Fibroblast of upper back skin (primary cell): ENCODE measurements around the gene MOB3B.

ENCODE experiments used
- DNase-seq: peaks from one replicate; pipeline ENCODE4 v3.0.0-alpha.2; 2013

Gene MOB3B

DNA sequence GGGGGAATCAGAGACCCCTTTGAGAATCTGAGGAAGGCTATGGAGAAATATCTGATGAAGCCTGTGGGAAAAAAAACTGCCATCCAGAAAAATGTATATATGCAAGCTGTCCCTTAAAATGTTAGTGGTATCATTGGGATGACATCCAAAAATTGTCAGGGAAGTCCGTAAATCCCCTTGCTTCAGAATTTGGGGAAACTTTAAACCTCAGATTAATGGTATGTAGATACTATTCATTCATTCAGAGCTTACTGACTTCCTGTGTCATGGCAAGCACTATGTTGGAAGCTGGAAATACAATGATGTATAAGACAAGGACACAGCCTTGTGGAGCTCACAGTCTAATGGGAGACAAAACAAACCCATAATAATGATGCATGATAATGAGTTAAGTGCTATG lies 10.9 kb upstream of the MOB3B start:
- DNase-seq: peak; percentile 11

DNA sequence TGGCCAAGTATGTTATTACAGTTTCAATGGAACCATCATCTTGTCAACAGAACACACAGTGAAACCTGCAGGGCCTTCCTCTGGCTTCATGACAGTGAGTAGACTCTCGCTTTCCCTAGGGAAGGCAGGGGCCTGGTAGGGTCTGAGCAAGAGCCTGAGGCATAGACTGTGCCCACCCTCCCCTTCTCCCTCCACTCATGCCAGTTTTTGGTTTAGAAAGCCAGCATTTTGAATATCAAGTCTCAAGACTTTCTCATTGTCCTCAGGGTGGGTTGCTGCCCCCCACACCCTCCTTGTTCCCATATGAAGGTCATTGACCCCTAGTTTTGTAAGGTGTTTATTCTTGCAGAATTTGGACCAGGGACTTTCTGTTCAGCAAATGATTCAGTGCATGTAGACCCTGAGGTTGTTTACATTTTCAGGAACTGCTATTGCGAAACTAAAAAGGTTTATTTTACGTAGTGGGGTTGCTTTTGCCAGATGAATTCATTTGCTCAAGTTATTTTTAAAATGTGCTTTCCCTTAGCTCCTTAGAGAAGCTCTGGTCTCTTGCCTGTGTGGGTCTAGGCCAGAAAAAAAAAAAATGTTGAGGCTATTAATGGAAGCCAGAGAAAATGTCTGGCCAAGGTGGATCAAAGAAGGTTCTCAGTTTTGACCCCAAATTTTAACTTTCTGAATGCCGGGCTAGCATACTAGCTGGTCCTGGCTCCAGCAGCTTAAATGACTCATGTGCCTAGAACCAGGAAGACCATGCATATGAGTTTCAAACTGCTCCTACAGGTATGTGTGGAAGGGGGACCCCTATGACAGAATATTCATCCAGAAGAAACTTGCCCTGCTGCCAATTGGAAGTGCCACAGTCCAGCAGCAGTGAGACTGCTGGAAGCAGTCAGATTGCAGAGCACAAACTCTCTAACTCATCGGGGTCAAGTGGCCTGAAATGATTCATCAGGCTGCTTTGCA lies 10.1 kb upstream of the MOB3B start:
- DNase-seq: peak; percentile 42

DNA sequence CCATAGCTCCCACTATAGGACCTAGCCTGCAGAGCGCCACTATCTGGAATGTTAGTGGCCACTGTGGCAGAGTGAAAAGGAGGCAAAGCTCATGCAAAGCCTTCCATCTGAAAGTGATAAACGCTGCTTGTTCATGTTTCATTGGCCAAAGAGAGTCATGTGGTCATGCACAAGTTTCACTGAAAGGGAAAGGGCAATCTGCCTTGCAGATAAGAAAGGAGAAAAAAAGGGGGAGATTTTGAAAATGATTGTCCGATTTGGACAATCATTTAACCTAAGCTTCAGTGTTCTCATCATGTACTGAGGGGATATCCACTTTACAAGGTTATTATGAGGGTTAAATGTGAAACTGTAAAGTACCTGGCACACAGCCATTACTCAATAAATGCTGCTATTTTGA lies 9.0 kb upstream of the MOB3B start:
- DNase-seq: no peak

DNA sequence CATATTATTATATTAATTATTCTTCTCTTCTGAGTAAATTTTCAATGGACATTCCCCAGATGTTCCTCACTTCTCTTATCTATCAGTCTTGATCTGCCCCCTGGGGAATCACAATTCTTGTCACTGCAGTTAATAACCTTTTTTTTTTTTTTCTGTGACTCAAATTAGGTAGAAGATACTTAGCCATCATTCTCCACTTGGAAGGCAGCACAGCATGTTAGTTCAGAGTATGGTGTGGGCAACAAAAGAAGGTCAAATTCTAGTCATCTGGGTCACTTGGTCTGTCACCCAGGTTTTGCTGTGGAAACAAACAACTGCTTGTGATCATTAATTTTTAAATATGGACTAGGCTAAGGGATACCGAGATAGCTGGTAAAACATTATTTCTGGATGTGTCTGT lies 8.1 kb upstream of the MOB3B start:
- DNase-seq: no peak

DNA sequence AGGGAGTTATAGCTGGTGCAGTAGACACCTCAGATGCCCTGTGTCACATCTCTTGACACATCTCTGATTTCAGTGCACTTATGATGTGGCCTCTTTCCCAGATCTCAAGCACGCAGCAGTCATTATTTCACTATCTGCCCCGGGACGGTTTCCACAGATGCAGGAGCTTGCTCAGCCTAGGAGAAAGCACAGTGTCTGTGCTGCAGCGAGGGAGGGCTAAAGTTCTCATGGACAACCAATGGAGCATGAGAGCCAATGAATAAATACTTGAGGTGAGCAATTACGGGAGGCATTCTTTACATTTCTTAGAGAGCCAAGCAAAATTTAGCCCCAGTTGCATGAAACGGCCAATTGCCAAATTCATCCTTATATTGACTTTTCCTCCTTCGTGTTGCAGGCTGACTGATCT lies 7.4 kb upstream of the MOB3B start:
- peak; percentile 14 for DNase-seq

DNA sequence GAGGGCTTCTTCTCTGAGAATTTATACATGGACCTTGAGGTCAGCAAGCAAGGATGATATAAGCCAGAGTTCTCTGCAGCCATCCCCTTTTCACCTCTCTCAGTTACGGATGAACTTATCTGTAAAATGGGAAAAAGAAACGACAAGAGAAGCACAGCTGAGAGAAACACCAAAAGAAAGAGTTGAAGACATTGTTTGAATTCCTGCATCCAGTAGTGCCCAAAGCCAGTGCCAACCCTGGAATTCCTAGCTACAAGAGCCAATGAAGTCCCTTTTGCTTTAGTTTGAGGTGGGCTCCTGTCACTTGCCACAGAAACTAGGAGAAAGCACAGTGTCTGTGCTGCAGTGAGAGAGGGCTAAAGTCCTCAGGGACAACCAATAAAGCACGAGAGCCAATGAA lies 6.6 kb upstream of the MOB3B start:
- no peak for DNase-seq

DNA sequence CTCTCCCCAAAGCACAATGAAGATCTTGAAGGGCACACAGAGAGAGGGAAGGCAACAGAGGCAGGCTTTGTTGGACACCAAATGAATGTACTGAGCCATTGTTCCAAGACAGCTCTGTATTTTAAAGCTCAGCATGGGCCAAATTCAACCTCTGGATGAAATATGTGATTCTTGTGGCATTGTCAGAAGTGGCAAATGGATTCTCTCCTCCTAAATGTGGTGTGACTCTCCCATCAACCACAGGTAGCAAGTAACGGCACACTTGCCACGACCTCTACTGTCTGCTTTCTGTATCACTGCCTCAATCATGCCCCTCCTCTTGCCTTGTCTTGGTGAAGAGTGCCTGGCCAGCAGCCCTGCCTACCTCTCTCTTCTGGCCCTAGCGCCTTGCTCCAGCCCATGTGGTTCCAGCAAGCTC lies 6.1 kb upstream of the MOB3B start:
- DNase-seq: no peak

DNA sequence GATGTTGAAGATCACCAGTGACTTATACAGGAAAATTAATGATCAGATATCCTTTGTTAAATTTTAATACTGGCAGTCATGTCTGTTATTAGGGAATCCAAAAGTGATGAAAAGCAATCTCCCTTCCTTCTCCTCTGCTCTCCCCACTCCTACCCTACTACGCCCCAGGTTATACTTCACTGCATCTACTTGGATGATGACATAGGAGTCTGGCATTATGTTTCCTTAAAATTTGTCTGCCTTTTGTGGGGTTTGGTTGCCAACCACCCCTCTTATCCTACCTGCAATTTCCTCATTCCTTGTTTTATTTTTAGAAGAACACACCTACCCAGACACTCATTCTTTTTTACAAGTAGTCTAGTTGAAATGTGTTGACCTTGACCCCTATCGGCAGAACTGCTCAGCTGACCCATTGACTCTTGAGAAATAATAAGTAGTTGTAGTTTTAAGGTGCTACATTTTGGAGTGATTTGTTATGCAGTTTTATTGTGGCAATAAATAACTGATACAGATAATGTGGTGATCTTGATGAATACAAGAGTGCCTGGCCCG lies 5.1 kb upstream of the MOB3B start:
- DNase-seq: no peak

DNA sequence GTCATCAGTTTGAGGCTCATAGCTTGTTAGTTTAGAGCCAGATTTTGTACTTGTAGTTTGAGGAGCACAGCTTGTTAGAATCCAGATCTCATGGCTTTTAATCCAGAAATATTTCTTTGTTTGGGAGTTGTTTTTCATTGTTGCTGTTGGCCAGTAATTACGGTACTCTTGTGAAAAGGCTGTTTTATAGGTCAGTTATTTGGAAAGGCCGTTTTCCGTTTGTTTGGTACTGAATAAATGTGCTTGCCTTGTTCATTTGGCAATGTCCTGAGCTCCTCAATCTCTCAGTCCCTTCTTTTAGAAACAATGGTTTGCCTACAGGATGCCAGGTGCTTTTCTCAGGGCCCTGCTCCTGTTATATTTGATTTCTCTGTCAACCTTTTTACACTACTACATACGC lies 4.5 kb upstream of the MOB3B start:
- no peak for DNase-seq

DNA sequence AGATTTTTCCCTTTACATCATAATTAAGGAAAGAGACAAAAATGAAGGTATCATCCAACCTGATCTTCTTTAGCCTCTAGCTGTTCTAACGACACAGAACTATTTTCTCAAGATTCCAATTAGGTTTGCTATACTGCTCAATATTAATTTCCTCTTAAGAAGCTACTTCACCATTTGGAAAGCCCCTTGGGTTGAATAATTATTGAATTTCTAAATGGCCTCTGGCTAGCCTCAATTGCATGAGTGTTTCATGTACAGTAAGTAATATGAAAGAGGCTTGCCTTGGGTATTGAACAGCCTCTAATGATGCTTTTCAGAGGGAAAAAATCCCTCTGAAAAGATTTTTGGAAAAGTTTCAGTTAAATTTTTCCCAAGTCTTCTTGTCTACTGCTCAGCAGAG lies 3.7 kb upstream of the MOB3B start:
- DNase-seq: no peak

DNA sequence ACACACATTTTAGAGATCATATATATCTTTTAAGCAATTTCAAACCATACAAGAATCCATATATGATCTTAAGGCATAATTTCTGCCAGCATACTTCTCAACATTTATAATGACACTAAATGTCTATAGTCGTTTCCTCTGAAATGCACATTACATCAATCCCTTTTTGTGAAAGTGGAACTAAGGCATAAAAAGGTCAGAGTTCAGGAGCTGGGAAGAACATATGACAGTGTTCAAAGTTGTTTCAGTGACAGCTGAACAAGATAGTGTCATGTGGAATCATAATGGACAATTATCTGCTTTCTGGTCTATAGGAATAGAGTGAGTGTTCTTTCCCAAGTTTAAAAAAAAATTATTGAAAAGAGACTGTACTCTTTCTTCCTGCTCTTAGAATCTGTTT lies 2.4 kb upstream of the MOB3B start:
- DNase-seq: no peak

DNA sequence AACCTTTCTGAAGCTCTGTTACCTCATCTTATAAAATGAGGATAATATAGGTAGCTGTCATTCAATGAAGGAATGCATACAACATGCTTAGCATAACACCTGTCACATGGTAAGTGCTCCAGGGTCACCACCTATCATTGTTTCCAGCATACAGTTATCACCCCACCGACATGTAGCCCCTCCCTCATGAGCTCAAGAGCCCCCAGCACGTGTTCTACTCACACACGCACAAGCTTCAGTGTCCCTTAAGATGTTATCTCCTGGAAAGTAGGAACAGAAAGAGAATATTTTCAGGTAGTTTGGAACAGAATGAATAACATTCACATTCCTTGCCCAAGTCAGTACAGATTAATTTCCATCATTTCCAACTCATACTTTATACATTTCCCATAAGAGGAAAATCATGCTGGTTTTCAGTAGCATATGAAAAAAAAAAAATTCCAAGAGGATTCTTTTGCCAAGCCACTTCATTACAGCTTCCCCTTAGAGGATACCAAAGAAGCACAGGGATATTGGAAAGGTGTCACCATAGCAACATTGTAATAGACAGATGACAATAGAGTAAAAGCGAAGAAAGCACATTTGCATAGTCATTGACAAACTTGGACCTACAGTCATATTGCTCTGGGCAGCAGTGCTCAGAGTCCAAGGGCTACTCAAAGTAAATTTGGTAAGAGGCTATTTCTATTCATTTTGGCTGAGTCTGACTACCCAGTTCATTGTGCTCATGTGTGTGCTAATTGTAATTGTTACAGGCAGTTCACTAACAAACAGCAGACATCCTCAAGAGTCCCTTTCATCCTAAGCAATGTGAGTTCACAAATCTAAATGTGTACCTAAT lies 1.5 kb upstream of the MOB3B start:
- no peak for DNase-seq

DNA sequence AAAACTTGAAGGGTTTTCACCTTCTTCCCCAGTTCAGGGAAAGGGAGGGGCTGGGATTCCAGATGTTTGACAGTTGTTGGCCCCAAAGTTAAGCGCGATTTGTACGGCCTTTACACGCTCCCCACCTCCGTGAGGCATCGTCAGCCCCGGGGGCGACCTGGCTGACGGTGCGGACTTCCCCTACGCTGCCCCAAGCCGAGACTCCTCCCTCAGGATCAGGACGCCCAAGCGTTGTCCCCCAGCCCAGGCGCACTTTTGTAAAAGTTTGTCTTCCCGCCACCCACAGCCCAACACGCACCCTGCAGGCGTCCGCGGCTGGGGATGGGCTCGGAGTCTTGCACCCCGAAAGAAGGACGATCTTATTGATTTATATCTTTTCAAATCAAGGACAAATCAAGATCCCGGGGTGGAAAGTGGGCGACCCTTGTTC lies 713 bp downstream of the MOB3B start:
- no peak for DNase-seq

DNA sequence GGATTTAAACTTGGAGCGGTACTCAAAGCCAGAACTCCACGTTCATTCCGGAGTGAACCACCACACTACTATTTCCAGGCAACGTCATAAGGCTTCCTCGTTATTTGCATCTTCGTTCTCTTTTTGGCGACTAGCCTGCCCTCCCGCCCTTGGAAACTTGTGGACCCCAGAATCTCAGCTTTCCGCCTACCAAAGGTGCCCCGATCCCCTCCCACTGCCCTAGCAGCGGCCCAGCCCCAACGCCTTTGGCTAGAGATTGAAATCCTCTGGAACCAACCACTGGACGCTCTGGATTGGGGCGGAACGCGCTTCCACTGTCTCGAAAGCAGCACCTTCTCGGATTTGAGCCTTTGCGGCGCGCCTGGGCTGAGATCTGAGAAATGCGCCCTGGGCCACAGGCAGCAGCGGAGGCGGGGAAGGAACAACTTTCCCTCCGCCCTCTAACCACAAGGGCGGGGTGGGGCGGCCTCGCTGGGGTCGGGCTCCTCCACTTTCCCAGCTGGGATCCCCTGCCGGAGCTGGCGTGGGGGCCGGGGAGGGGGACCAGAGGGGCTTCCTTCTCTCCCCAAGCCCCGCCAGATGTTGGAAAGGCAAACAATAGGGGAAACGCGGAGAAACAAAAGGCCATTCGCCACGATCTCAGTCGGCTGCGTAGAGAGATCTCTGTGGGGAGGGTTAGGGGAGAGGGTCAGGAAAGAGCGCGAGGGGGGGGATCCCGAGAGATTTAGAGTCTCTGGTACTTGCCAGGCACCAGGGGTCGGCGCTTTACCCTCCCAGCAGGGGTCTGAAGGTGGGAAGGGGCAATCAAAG lies 1.3 kb downstream of the MOB3B start:
- peak; percentile 23 for DNase-seq

DNA sequence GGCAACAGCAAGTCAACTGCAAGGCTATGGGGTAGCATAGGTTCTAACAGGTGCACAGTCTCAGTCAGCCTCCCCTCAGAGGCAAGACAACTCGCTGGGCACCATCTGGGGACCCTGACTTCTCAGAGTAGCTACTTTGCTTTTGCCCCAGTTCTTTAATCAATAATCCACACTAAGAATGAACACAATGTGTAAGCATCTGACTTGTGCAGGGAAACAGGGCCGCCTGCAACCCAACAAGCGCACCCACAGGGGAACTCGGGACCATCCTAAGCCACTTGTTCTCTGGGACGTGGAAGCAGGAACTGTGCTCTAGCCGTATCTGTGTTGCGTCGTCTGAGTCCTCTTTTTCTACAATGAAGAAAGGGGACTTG lies 1.9 kb downstream of the MOB3B start:
- DNase-seq: no peak

DNA sequence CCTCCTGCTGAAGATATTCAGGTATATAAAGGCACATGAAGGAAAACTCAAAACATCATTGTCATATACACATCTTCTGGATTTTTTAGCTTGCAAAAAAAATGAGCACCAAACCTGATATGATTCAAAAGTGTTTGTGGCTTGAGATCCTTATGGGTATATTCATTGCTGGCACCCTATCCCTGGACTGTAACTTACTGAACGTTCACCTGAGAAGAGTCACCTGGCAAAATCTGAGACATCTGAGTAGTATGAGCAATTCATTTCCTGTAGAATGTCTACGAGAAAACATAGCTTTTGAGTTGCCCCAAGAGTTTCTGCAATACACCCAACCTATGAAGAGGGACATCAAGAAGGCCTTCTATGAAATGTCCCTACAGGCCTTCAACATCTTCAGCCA lies 5.4 kb downstream of the MOB3B start, which contains the start of gene IFNK:
IFNK (plus strand) TSS at position 55 of the 400 bp plus-strand sequence; CDS start at position 102, 47 bp downstream.
- no peak for DNase-seq

DNA sequence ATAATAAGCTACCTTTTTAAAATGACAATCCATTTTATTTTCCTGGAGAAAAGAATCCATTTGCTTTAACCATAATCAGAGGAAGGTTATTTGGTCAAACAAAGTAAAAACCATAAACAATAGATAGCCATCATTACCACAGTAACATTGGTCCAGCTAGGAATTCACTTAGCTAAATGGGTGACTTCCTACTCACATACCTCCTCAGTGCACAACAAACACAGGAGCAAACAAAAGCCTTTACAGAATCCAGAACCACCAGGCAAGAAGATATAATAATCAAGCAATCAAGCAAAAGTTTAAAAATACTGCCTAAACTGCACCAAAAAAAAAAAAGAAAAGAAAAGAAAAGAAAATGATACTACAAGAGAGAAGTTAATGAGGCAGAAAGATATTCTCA lies 6.5 kb downstream of the MOB3B start:
- DNase-seq: no peak

DNA sequence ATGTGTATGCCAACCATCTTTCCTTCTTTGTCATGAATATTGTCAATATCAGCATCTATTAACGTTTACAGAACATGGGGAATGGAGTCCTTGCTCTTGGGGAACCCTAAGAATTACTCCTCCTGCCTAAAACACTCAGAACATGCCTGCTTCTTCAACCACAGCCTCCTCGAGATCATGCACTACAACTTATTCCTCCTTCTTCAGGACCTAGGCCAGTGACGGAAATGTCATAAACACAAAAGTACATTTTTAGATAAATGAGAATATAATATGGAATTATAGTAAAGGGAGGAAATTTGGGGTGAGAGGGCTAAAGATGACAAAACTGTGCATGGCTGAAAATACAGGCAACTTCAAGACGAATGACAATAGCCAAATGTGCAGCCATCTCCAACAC lies 8.6 kb downstream of the MOB3B start:
- no peak for DNase-seq

DNA sequence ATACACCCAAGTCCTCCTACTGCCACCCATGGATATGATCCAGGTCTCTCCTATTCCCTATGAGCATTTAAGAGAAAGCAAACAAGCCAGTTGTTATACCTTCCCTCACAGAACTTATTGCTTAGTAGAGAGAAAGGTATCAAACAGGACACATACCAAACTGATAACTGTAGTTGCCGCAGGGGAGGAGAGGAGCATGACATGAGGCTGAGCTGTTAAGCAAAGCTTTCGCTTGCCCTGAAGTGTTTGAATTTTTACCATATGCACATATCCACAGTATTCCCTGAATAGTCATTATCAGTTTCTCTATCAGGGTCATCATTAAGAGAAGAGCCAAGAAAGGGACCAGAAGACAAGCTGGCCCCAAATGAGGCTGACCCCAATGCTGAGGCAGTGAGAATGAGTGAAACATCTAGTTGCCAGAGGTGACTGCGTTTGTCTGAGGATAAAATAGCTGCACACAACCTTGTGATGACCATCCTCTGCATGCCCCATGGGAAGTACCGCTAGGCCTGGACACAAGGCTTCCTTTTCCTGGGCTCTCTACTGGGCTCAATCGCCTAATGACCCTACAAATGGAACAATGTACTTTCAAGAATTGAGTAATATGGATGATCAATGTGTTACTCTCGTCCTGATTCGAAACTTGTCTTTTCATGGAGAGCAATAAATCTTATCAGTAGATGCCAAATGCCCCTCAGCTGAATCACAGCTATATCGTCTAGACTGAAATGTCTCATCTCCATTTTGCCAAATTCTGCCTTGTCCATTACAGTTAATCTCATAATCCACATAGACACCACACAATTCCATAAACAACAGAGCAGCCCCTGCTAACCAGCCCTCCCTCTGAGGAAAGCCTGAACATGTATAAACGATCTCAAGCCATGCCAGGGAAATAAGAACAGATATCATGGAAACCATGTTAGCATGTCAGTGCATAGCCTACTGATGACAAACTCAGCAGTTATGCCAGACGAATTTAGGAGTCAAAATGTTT lies 9.8 kb downstream of the MOB3B start:
- DNase-seq: peak; percentile 60

DNA sequence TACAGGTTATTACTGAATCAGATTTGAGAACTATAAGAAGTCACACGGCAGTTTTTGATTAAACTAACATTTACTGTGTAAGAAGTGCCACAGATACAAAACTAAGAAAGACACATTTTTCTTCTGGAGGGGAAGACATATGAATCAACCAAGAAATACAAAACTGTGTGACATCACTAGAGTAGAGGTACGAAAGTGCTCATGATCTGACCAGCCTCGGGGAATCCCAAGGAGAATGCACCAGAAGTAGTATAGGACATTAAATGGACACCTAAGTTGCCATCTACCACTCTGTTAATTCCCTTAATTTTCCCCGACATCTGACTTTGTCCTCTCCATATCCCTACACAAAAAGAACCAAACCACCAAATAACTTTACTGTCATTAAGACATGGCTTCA lies 10.8 kb downstream of the MOB3B start:
- DNase-seq: no peak

DNA sequence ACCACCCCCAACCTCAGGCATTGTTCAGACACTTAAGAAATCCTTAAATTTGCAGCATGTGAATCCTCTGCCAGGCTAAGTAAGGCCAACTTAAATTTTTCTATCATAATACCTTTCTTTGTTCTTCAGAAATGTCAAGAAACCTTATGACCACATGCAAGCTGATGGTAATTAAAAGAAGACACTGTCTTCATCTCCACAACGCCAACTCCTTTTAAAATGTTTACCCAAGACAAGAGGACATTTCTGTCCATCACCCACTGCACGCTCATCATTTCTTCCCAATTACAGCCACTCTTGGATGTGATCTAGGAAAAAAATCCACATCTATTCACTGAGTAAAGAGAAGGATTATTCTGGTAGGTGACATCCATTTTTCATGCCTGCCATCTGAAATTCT lies 11.6 kb downstream of the MOB3B start:
- no peak for DNase-seq
